Spleen (tissue), 11 donors: ENCODE data around the gene CEP128. TPM values are rescaled to one million over a fixed set of nuclear protein-coding genes. Genes with fewer than 3 reads are reported as not detected.

ENCODE experiments used
- DNase-seq: peaks from one replicate; pipeline ENCODE4 v3.0.0-alpha.2; 2020
- H3K27ac ChIP-seq, 8 donors: fragments of 200-600 bp; sonication (generic) in 7 of 8; 1 replicate in 4 of 8; 2 replicates in 4 of 8; pipeline versions ENCODE4 v1.5.0 to v1.8.0; 2016 to 2021; ENCODE audit warnings: inconsistent platforms in 4 of 8, mild to moderate bottlenecking in 4 of 8, moderate library complexity in 1 of 8
- H3K27me3 ChIP-seq, 7 donors: fragments of 200-600 bp; sonication (generic) in 6 of 7; replicated peaks in 1 of 7; 1 replicate in 4 of 7; 2 replicates in 3 of 7; pipeline versions ENCODE4 v1.5.0 to v1.8.0; 2016 to 2021; ENCODE audit warnings: inconsistent platforms in 3 of 7, mild to moderate bottlenecking in 1 of 7
- H3K36me3 ChIP-seq, 6 donors: fragments of 200-600 bp; sonication (generic) in 5 of 6; 1 replicate in 4 of 6; 2 replicates in 2 of 6; pipeline versions ENCODE4 v1.5.0 to v1.8.0; 2016 to 2021; ENCODE audit warnings: inconsistent platforms in 2 of 6
- H3K4me1 ChIP-seq, 6 donors: fragments of 200-600 bp; sonication (generic) in 5 of 6; 1 replicate in 3 of 6; 2 replicates in 3 of 6; pipeline versions ENCODE4 v1.5.0 to v1.8.0; 2016 to 2021; ENCODE audit warnings: inconsistent platforms in 3 of 6
- H3K4me3 ChIP-seq, 8 donors: fragments of 200-600 bp; sonication (generic) in 7 of 8; 1 replicate in 4 of 8; 2 replicates in 4 of 8; pipeline versions ENCODE4 v1.5.0 to v1.8.0; 2016 to 2021; ENCODE audit warnings: inconsistent platforms in 4 of 8, mild to moderate bottlenecking in 4 of 8, moderate library complexity in 2 of 8
- H3K9me3 ChIP-seq, 8 donors: fragments of 200-600 bp; sonication (generic) in 7 of 8; 1 replicate in 4 of 8; 2 replicates in 4 of 8; pipeline versions ENCODE4 v1.5.0 to v1.8.0; 2016 to 2021; ENCODE audit warnings: inconsistent platforms in 4 of 8
- CTCF ChIP-seq, 11 experiments: fragments of 200-600 bp in 7 of 11; fragments of 450-650 bp in 4 of 11; sonication (generic) in 4 of 11; IDR thresholded peaks in 8 of 11; conservative IDR thresholded peaks in 3 of 11; 1 replicate in 7 of 11; 2 replicates in 4 of 11; pipeline versions ENCODE4 v1.4.0 to v1.8.0; 2016 to 2021; ENCODE audit warnings: antibody characterized with exemption in 11 of 11, inconsistent platforms in 4 of 11, mild to moderate bottlenecking in 1 of 11
- POLR2A ChIP-seq, 3 donors: fragments of 450-650 bp; IDR thresholded peaks; one replicate each; pipeline ENCODE4 v1.5.1; 2017; ENCODE audit warnings: antibody characterized with exemption in 3 of 3, mild to moderate bottlenecking in 1 of 3
- POLR2AphosphoS5 ChIP-seq, 3 donors: sonication (generic); formaldehyde crosslinking; IDR thresholded peaks; one replicate each; pipeline ENCODE4 v1.5.1; 2017; ENCODE audit warnings: antibody characterized with exemption in 3 of 3
- WGBS, 5 donors: extraction: QIAGEN DNeasy Blood & Tissue Kit in 3 of 5; methylation state at CpG; one replicate each; pipeline versions ENCODE4 v1.1.5 to v1.1.7; 2013 to 2018; 5-methylcytosine and 5-hydroxymethylcytosine counted together
- intact Hi-C: fragments of 100-400 bp; cut with DNase I; formaldehyde crosslinking; loops from one replicate; pipeline ENCODE4 v1.15.0; 2023; ENCODE audit warnings: low total_unique reads
- polyA plus RNA-seq, 3 donors: library from polyadenylated mRNA; stranded (reverse); fragments of 200-250 nt; gene quantifications; one replicate each; pipeline ENCODE4 v1.2.1, GENCODE V29; 2013
- total RNA-seq, 7 donors: library from RNA; depleted of rRNA in 3 of 7; stranded (reverse); fragments of >200 nt in 3 of 7; fragmentation: NEBNext Ultra II Directional in 4 of 7; extraction: Animal tissue kit (Norgen Biotek cat#: 25700) in 4 of 7; gene quantifications; one replicate each; pipeline versions ENCODE4 v1.1.0 to v1.2.1, GENCODE V29; 2016 to 2021
- donor health status: healthy with polysubstance abuse.
- donor health status: DM: no; HTN: no; CAD: no; lungs with moderate emphysema.
- donor health status: DM: no; HTN: no; CAD: no.
- donor health status: Bipolar disorder and iron deficiency.
- donor health status: healthy.
- donor health status: DM: no; HTN: no; CAD: no.
- donor health status: DM: yes; HTN: yes; CAD: no.

The CEP128 gene
- total and polyA plus RNA-seq, 10 donors, result 1.5 to 34.2 (median 15.7) TPM

DNA sequence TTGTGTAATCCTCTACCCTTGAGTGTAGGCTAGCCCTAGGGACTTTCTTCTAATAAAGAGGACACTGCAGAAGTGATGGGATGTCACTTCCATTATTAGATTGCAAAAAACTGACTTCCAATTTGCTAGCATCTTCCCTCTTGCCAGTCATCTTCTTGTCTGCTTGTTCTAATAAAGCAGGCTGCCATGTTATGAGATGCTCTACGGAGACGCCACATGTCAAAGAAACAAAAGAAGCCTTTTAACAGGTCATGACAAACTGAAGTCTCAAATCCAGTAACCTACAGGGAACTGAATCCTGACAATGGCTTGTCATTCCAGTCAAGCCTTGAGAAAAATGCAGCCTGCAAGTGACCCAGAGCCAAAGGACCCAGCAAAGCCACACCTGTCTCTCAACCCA is 76.0 kb downstream of the CEP128 start:
- Histone ChIP-seq H3K27ac (no peak overlapping the region), H3K4me3 (no peak overlapping the region), H3K4me1 (no peaks in the 10 kb centered on the region), H3K9me3 (peaks cover 7 to 46% (median 41%) of the 10 kb centered on the region in 8 donors), H3K36me3 (peaks cover 0 to 8% (median 0%) of the 10 kb centered on the region in 6 donors), H3K27me3 (no peaks in the 10 kb centered on the region)
- TF ChIP-seq CTCF (IDR thresholded peaks at IDR 0.05 in 8 of 11, conservative IDR thresholded peaks at IDR 0.05 in 3 of 11), result no peak
- no peak for TF ChIP-seq POLR2A (IDR thresholded peaks at IDR 0.05)
- no peak for TF ChIP-seq POLR2AphosphoS5 (IDR thresholded peaks at IDR 0.05)
- 96 to 100% (median 99%) methylated on average over 2 of the region's 2 CpGs for WGBS, 5 donors
- intact Hi-C loops, result no loop called here
- no peak for DNase-seq

DNA sequence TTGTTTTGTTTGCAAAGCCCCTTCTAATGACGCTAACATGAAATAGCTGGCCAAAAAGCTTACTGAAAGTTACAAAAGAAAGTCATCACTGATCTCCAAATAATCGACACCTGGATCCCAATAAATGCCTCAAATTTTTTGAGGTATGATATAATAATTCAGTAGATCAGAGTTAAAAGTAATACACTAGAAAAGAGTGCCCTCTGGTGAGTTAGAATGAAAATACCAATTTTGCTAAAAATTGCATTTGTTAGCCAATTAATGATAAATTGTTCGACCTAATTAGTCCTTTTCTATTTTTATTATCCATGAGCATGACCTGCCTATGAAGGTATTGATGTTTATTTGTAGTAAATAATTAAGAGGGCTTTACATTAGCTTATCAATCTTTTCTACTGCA is 78.6 kb downstream of the CEP128 start:
- peaks cover 0 to 8% (median 0%) of the 10 kb centered on the region in 6 donors for H3K36me3 ChIP-seq
- H3K27ac ChIP-seq, result no peak overlapping the region
- 78 to 96% (median 90%) methylated on average over 3 of the region's 3 CpGs for WGBS, 5 donors
- no peak overlapping the region for H3K4me3 ChIP-seq
- DNase-seq, result no peak
- intact Hi-C loops, result no loop called here
- TF ChIP-seq CTCF (IDR thresholded peaks at IDR 0.05 in 8 of 11, conservative IDR thresholded peaks at IDR 0.05 in 3 of 11) (no peak), POLR2AphosphoS5 (IDR thresholded peaks at IDR 0.05) (no peak), POLR2A (IDR thresholded peaks at IDR 0.05) (no peak)
- peaks cover 7 to 21% (median 16%) of the 10 kb centered on the region in 8 donors for H3K9me3 ChIP-seq
- no peaks in the 10 kb centered on the region for H3K4me1 ChIP-seq
- H3K27me3 ChIP-seq, result no peaks in the 10 kb centered on the region

- no peak overlapping the region for H3K27ac ChIP-seq
- DNase-seq, result no peak
- H3K36me3 ChIP-seq, result peaks cover 0 to 8% (median 0%) of the 10 kb centered on the region in 6 donors
- peaks cover 4 to 18% (median 12%) of the 10 kb centered on the region in 8 donors for H3K9me3 ChIP-seq
- WGBS, 5 donors, result 96 to 98% (median 97%) methylated on average over 5 of the region's 5 CpGs
- H3K4me1 ChIP-seq, result no peaks in the 10 kb centered on the region
- TF ChIP-seq POLR2AphosphoS5 (IDR thresholded peaks at IDR 0.05) (no peak), POLR2A (IDR thresholded peaks at IDR 0.05) (no peak), CTCF (IDR thresholded peaks at IDR 0.05 in 8 of 11, conservative IDR thresholded peaks at IDR 0.05 in 3 of 11) (no peak)
- intact Hi-C loops, result no loop called here
- H3K4me3 ChIP-seq, result no peak overlapping the region
- no peaks in the 10 kb centered on the region for H3K27me3 ChIP-seq
These were observed 79.0 kb downstream of the CEP128 start for GRCh38 chr14:80862541-80862940.

DNA sequence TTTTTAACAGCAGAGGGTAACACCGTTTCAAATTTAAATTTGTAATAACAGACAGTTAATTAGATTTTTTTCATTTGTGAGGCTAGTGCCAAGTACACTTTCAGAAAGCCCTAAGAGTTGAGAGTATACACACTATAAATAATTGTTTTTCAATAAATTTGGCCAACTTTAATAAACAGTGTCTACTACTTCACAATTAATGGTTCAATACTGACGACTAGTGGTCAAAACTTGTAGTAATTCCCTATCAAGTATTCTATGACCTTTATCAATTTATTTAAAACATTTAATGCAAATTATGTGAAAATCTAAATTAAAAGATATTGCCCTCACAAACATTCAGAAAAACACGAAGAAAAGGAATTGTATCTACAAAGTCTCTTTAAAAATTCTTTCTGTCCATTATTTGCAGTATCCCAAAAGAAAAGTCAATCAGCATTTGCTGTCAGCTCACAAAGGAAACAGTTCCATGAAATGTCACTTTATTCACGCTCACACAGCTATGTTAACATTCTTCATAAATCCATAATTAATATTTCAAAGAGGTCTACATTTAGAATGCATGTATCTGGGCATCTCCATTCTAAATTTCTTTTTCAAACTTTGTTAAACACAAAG is 91.2 kb downstream of the CEP128 start:
- Histone ChIP-seq H3K4me1 (no peaks in the 10 kb centered on the region), H3K9me3 (no peaks in the 10 kb centered on the region), H3K4me3 (no peak overlapping the region), H3K27ac (no peak overlapping the region), H3K36me3 (no peaks in the 10 kb centered on the region), H3K27me3 (no peaks in the 10 kb centered on the region)
- 45 to 56% (median 47%) methylated on average over 4 of the region's 4 CpGs for whole genome bisulfite sequencing, 5 donors
- intact Hi-C loops, result no loop called here
- no peak for DNase-seq
- TF ChIP-seq CTCF (IDR thresholded peaks at IDR 0.05 in 8 of 11, conservative IDR thresholded peaks at IDR 0.05 in 3 of 11), result peak in 10 of 11 experiments; percentile 28 to 64 (median 52)
- no peak for TF ChIP-seq POLR2AphosphoS5 (IDR thresholded peaks at IDR 0.05)
- TF ChIP-seq POLR2A (IDR thresholded peaks at IDR 0.05), result no peak
